ENCODE measurements around the gene PRKCH. TPM values are rescaled to one million over a fixed set of nuclear protein-coding genes. Genes with fewer than 3 reads are reported as not detected.
A peak's percentile ranks its signal among the peaks of the same experiment; 100 is the strongest.

The PRKCH gene
- total and polyA plus RNA-seq, 7 experiments from 2014 or later: 191 to 359 (median 314) TPM

GRCh38 chr14:61519735-61520134 is 198.4 kb downstream of the PRKCH start:
- no peak overlapping the region for H3K4me3 ChIP-seq (ENCODE audit: low read length)
- no peak overlapping the region for H3K27ac ChIP-seq (ENCODE audit: low read depth, low read length)
- H3K27me3 Mint-ChIP-seq: no peaks in the 10 kb centered on the region
- ATAC-seq (no peak), DNase-seq (no peak)
- peaks cover 0 to 22% (median 7%) of the 10 kb centered on the region in 3 experiments for H3K36me3 ChIP-seq (ENCODE audit: control insufficient read depth in 2 of 3, insufficient read depth in 3 of 3, low read length in 3 of 3)
- H3K27ac Mint-ChIP-seq: peak overlapping the region in 6 of 9 donors; percentile 46 to 84 (median 78)
- ChIA-PET POLR2A (interaction anchor here (0.6 to 1.4 kb wide), 4 partner anchors 17 to 224 kb away, joined by 3 to 5 read pairs (median 3); no protein-coding TSS in a partner anchor), CTCF (no interaction called here)
- no peaks in the 10 kb centered on the region for H3K27me3 ChIP-seq (ENCODE audit: control insufficient read depth in 2 of 2, insufficient read depth in 2 of 2, low read length in 2 of 2)
- H3K36me3 Mint-ChIP-seq: peaks cover 4 to 35% (median 18%) of the 10 kb centered on the region in 5 donors
- H3K4me3 Mint-ChIP-seq: no peak overlapping the region
- no peaks in the 10 kb centered on the region for H3K9me3 ChIP-seq (ENCODE audit: control insufficient read depth in 2 of 3, low read length in 3 of 3)
- intact Hi-C loops (cut with micrococcal nuclease): loop anchor here in 1 of 2 donors (2.0 kb wide), 1 partner anchor 17 kb away; no protein-coding TSS in a partner anchor
- peaks cover 49 to 95% (median 91%) of the 10 kb centered on the region in 7 donors for H3K4me1 Mint-ChIP-seq
- no peaks in the 10 kb centered on the region for H3K9me3 Mint-ChIP-seq
- H3K4me1 ChIP-seq (ENCODE audit: control insufficient read depth in 2 of 2, insufficient read depth in 2 of 2, low read length in 2 of 2): peaks cover 30 to 62% of the 10 kb centered on the region in 2 donors

DNA sequence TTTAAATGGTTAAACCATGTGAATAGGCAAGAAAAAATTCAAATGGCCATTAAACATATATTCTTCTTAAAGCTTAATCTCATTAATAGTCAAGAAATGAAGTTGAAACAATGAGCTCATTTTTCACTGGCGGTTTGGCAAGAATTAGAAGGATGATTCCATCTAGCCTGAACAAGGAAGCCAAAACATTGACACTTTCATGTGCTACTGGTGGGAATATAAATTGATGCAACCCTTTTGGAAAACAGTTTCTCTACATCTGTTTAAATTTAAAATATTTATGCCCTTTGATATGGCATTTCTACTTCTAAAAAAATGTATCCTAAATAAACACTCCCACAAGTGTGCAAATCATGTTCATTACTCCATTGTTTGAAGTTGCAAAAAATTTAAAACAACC is 199.2 kb downstream of the PRKCH start:
- peaks cover 33 to 64% of the 10 kb centered on the region in 2 donors for H3K4me1 ChIP-seq (ENCODE audit: control insufficient read depth in 2 of 2, insufficient read depth in 2 of 2, low read length in 2 of 2)

GRCh38 chr14:61521773-61522172 is 200.4 kb downstream of the PRKCH start:
- H3K36me3 Mint-ChIP-seq: peaks cover 4 to 34% (median 23%) of the 10 kb centered on the region in 5 donors
- Histone ChIP-seq H3K27ac (ENCODE audit: low read depth, low read length) (no peak overlapping the region), H3K4me1 (ENCODE audit: control insufficient read depth in 2 of 2, insufficient read depth in 2 of 2, low read length in 2 of 2) (peaks cover 33 to 76% of the 10 kb centered on the region in 2 donors), H3K4me3 (ENCODE audit: low read length) (no peak overlapping the region), H3K9me3 (ENCODE audit: control insufficient read depth in 2 of 3, low read length in 3 of 3) (no peaks in the 10 kb centered on the region), H3K27me3 (ENCODE audit: control insufficient read depth in 2 of 2, insufficient read depth in 2 of 2, low read length in 2 of 2) (no peaks in the 10 kb centered on the region), H3K36me3 (ENCODE audit: control insufficient read depth in 2 of 3, insufficient read depth in 3 of 3, low read length in 3 of 3) (peaks cover 2 to 33% (median 7%) of the 10 kb centered on the region in 3 experiments)
- ChIA-PET POLR2A (interaction anchor here (1.1 to 1.3 kb wide), 2 partner anchors 10 to 18 kb away, joined by 3 read pairs; no protein-coding TSS in a partner anchor), CTCF (interaction anchor here (1.0 to 1.4 kb wide), 5 partner anchors 9 to 200 kb away, joined by 3 to 4 read pairs (median 3); partner anchors contain the start of gene PRKCH)
- no peak for ATAC-seq
- H3K4me1 Mint-ChIP-seq: peaks cover 53 to 95% (median 89%) of the 10 kb centered on the region in 7 donors
- H3K27me3 Mint-ChIP-seq: no peaks in the 10 kb centered on the region
- H3K9me3 Mint-ChIP-seq: no peaks in the 10 kb centered on the region
- DNase-seq: no peak
- H3K4me3 Mint-ChIP-seq: peak overlapping the region in 4 of 10 donors; percentile 1 to 64 (median 19)
- intact Hi-C loops (cut with micrococcal nuclease): no loop called here
- peak overlapping the region; percentile 20 to 87 (median 80) for H3K27ac Mint-ChIP-seq

More for the DNA sequence above, 199.2 kb downstream of the PRKCH start:
- Histone ChIP-seq H3K4me3 (ENCODE audit: low read length) (no peak overlapping the region), H3K27ac (ENCODE audit: low read depth, low read length) (no peak overlapping the region), H3K9me3 (ENCODE audit: control insufficient read depth in 2 of 3, low read length in 3 of 3) (no peaks in the 10 kb centered on the region), H3K36me3 (ENCODE audit: control insufficient read depth in 2 of 3, insufficient read depth in 3 of 3, low read length in 3 of 3) (peaks cover 0 to 21% (median 7%) of the 10 kb centered on the region in 3 experiments), H3K27me3 (ENCODE audit: control insufficient read depth in 2 of 2, insufficient read depth in 2 of 2, low read length in 2 of 2) (no peaks in the 10 kb centered on the region)
- no peaks in the 10 kb centered on the region for H3K9me3 Mint-ChIP-seq
- DNase-seq (no peak), ATAC-seq (no peak)
- H3K4me3 Mint-ChIP-seq: peak overlapping the region in 1 of 10 donors; percentile 13
- ChIA-PET CTCF (interaction anchor here (1.1 to 1.3 kb wide), 2 partner anchors 14 to 26 kb away, joined by 3 to 4 read pairs; no protein-coding TSS in a partner anchor), POLR2A (interaction anchor here (0.8 to 1.4 kb wide), 3 partner anchors 18 to 48 kb away, joined by 3 to 5 read pairs (median 3); no protein-coding TSS in a partner anchor)
- H3K36me3 Mint-ChIP-seq: peaks cover 4 to 35% (median 23%) of the 10 kb centered on the region in 5 donors
- peak overlapping the region in 7 of 9 donors; percentile 14 to 84 (median 57) for H3K27ac Mint-ChIP-seq
- peaks cover 57 to 95% (median 92%) of the 10 kb centered on the region in 7 donors for H3K4me1 Mint-ChIP-seq
- H3K27me3 Mint-ChIP-seq: no peaks in the 10 kb centered on the region
- intact Hi-C loops (cut with micrococcal nuclease): no loop called here

- ChIA-PET POLR2A (interaction anchor here (0.6 to 1.0 kb wide), 4 partner anchors 20 to 2000 kb away, joined by 3 read pairs; no protein-coding TSS in a partner anchor), CTCF (interaction anchor here (0.6 to 0.7 kb wide), 2 partner anchors 12 to 233 kb away, joined by 3 to 4 read pairs; no protein-coding TSS in a partner anchor)
- Histone ChIP-seq H3K36me3 (ENCODE audit: control insufficient read depth in 2 of 3, insufficient read depth in 3 of 3, low read length in 3 of 3) (peaks cover 12 to 46% (median 17%) of the 10 kb centered on the region in 3 experiments), H3K4me1 (ENCODE audit: control insufficient read depth in 2 of 2, insufficient read depth in 2 of 2, low read length in 2 of 2) (peaks cover 22 to 73% of the 10 kb centered on the region in 2 donors), H3K4me3 (ENCODE audit: low read length) (no peak overlapping the region), H3K27me3 (ENCODE audit: control insufficient read depth in 2 of 2, insufficient read depth in 2 of 2, low read length in 2 of 2) (no peaks in the 10 kb centered on the region), H3K27ac (ENCODE audit: low read depth, low read length) (no peak overlapping the region), H3K9me3 (ENCODE audit: control insufficient read depth in 2 of 3, low read length in 3 of 3) (no peaks in the 10 kb centered on the region)
- no peaks in the 10 kb centered on the region for H3K27me3 Mint-ChIP-seq
- ATAC-seq (no peak), DNase-seq (no peak)
- peaks cover 50 to 95% (median 81%) of the 10 kb centered on the region in 7 donors for H3K4me1 Mint-ChIP-seq
- peaks cover 0 to 4% (median 0%) of the 10 kb centered on the region in 11 donors for H3K9me3 Mint-ChIP-seq
- peak overlapping the region in 8 of 9 donors; percentile 36 to 88 (median 80) for H3K27ac Mint-ChIP-seq
- peaks cover 16 to 42% (median 38%) of the 10 kb centered on the region in 5 donors for H3K36me3 Mint-ChIP-seq
- intact Hi-C loops (cut with micrococcal nuclease): loop anchor here in 1 of 2 donors (1.0 kb wide), 1 partner anchor 11 kb away; no protein-coding TSS in a partner anchor
- peak overlapping the region in 2 of 10 donors; percentile 49 to 53 for H3K4me3 Mint-ChIP-seq
Measured at GRCh38 chr14:61523751-61524150, 202.4 kb downstream of the PRKCH start.

GRCh38 chr14:61524211-61524806 is 202.9 kb downstream of the PRKCH start:
- Mint-ChIP-seq H3K9me3 (peaks cover 0 to 4% (median 0%) of the 10 kb centered on the region in 11 donors), H3K27me3 (no peaks in the 10 kb centered on the region), H3K4me1 (peaks cover 46 to 91% (median 78%) of the 10 kb centered on the region in 7 donors), H3K36me3 (peaks cover 18 to 48% (median 43%) of the 10 kb centered on the region in 5 donors), H3K4me3 (peak overlapping the region in 2 of 10 donors; percentile 16 to 73), H3K27ac (peak overlapping the region; percentile 60 to 90 (median 81))
- no peak overlapping the region for H3K4me3 ChIP-seq (ENCODE audit: low read length)
- no peak for DNase-seq
- peaks cover 22 to 70% of the 10 kb centered on the region in 2 donors for H3K4me1 ChIP-seq (ENCODE audit: control insufficient read depth in 2 of 2, insufficient read depth in 2 of 2, low read length in 2 of 2)
- intact Hi-C loops (cut with micrococcal nuclease): no loop called here
- peaks cover 18 to 52% (median 22%) of the 10 kb centered on the region in 3 experiments for H3K36me3 ChIP-seq (ENCODE audit: control insufficient read depth in 2 of 3, insufficient read depth in 3 of 3, low read length in 3 of 3)
- H3K9me3 ChIP-seq (ENCODE audit: control insufficient read depth in 2 of 3, low read length in 3 of 3): no peaks in the 10 kb centered on the region
- ATAC-seq: no peak
- ChIA-PET POLR2A (interaction anchor here (0.7 to 0.8 kb wide), 3 partner anchors 28 to 176 kb away, joined by 3 read pairs; no protein-coding TSS in a partner anchor), CTCF (interaction anchor here (0.6 to 1.1 kb wide), 2 partner anchors 12 to 205 kb away, joined by 4 read pairs; no protein-coding TSS in a partner anchor)
- peak overlapping the region; percentile 34 for H3K27ac ChIP-seq (ENCODE audit: low read depth, low read length)
- H3K27me3 ChIP-seq (ENCODE audit: control insufficient read depth in 2 of 2, insufficient read depth in 2 of 2, low read length in 2 of 2): no peaks in the 10 kb centered on the region

GRCh38 chr14:61524936-61525292 is 203.5 kb downstream of the PRKCH start:
- Mint-ChIP-seq H3K27ac (peak overlapping the region; percentile 69 to 90 (median 81)), H3K4me1 (peaks cover 46 to 86% (median 74%) of the 10 kb centered on the region in 7 donors), H3K36me3 (peaks cover 18 to 50% (median 44%) of the 10 kb centered on the region in 5 donors), H3K27me3 (no peaks in the 10 kb centered on the region), H3K9me3 (peaks cover 0 to 4% (median 0%) of the 10 kb centered on the region in 11 donors), H3K4me3 (peak overlapping the region in 3 of 10 donors; percentile 2 to 73 (median 16))
- CTCF ChIA-PET: interaction anchor here (1.1 kb wide), 1 partner anchor 205 kb away, joined by 4 read pairs; no protein-coding TSS in a partner anchor
- ATAC-seq (peak; percentile 1), DNase-seq (no peak)
- POLR2A ChIA-PET: interaction anchor here (0.7 to 1.1 kb wide), 3 partner anchors 35 to 176 kb away, joined by 3 read pairs; no protein-coding TSS in a partner anchor
- peak overlapping the region; percentile 16 for H3K4me3 ChIP-seq (ENCODE audit: low read length)
- H3K4me1 ChIP-seq (ENCODE audit: control insufficient read depth in 2 of 2, insufficient read depth in 2 of 2, low read length in 2 of 2): peaks cover 22 to 69% of the 10 kb centered on the region in 2 donors
- intact Hi-C loops (cut with micrococcal nuclease): loop anchor here (1.0 to 5.0 kb wide), 4 partner anchors 8 to 137 kb away; no protein-coding TSS in a partner anchor
- H3K36me3 ChIP-seq (ENCODE audit: control insufficient read depth in 2 of 3, insufficient read depth in 3 of 3, low read length in 3 of 3): peaks cover 19 to 53% (median 23%) of the 10 kb centered on the region in 3 experiments
- H3K27me3 ChIP-seq (ENCODE audit: control insufficient read depth in 2 of 2, insufficient read depth in 2 of 2, low read length in 2 of 2): no peaks in the 10 kb centered on the region
- no peaks in the 10 kb centered on the region for H3K9me3 ChIP-seq (ENCODE audit: control insufficient read depth in 2 of 3, low read length in 3 of 3)
- H3K27ac ChIP-seq (ENCODE audit: low read depth, low read length): peak overlapping the region; percentile 34

Measured in naive thymus-derived CD4-positive, alpha-beta T cell (primary cell).